Measurements from ENCODE around the gene GLA.

GRCh38 chrX:101411984-101412383, 4.3 kb upstream of the GLA start:
- TF ChIP-seq CTCF (IDR thresholded peaks at IDR 0.05; ENCODE audit: insufficient read depth, low read length, poor library complexity, severe bottlenecking): no peak
- TF ChIP-seq EZH2phosphoT487 (conservative IDR thresholded peaks at IDR 0.05; ENCODE audit: low read length): no peak

Measured in SU-DHL-6 (cell line).